Caco-2 (cell line): ENCODE measurements around the gene IL1RAPL2. TPM values are rescaled to one million over a fixed set of nuclear protein-coding genes. Genes with fewer than 3 reads are reported as not detected.
"Not testable (repeated sequence)": the region's sequence is repeated elsewhere in the genome, so short reads cannot be mapped to it uniquely, and the experiment has no call there.

Source experiments
- BruUV-seq: library from RNA; stranded (reverse); fragments of 400-500 nt; replicated peaks from 2 replicates; lab custom pipeline; 2021; lab: Mats Ljungman, UMichigan
- CTCF ChIA-PET: fragments of 300-600 bp; sonication (Branson Sonifier 250); formaldehyde crosslinking; loops from one replicate; lab custom pipeline; 2022; ENCODE audit warnings: antibody characterized with exemption; lab: Charles Lee
- POLR2A ChIA-PET: fragments of 300-600 bp; sonication (Branson Sonifier 250); formaldehyde crosslinking; loops from one replicate; lab custom pipeline; 2022; ENCODE audit warnings: antibody characterized with exemption; lab: Charles Lee
- DNase-seq, 2 experiments: peaks; one replicate each; pipeline versions ENCODE4 v3.0.0 to v3.0.0-alpha.2; 2020 to 2022
- H3K27me3 ChIP-seq: replicated peaks from 2 replicates; pipeline ENCODE4 v1.6.0; 2011; ENCODE audit warnings: low read length; ENCODE audit not compliant: control insufficient read depth, insufficient read depth
- H3K36me3 ChIP-seq: 2 replicates; pipeline ENCODE4 v1.5.1; 2011; ENCODE audit warnings: low read length; ENCODE audit not compliant: control insufficient read depth, insufficient read depth
- H3K4me1 ChIP-seq: fragments of 250-450 bp; sonication (Bioruptor Pico); 2 replicates; pipeline ENCODE4 v1.5.1; 2020; ENCODE audit warnings: mild to moderate bottlenecking
- H3K4me3 ChIP-seq: 2 replicates; pipeline ENCODE4 v1.5.1; 2011; ENCODE audit warnings: low read depth, mild to moderate bottlenecking, control low read depth, low read length
- H3K9me3 ChIP-seq: fragments of 250-450 bp; sonication (Bioruptor Pico); 2 replicates; pipeline ENCODE4 v1.5.1; 2020; ENCODE audit warnings: mild to moderate bottlenecking, moderate library complexity
- H3K27ac Mint-ChIP-seq: one replicate; pipeline ENCODE4 v1.8.0; 2022; ENCODE audit warnings: mixed read lengths; ENCODE audit not compliant: unreplicated experiment
- H3K27me3 Mint-ChIP-seq: one replicate; pipeline ENCODE4 v1.8.0; 2022; ENCODE audit warnings: mixed read lengths; ENCODE audit not compliant: insufficient read depth, unreplicated experiment
- H3K36me3 Mint-ChIP-seq: one replicate; pipeline ENCODE4 v1.8.0; 2022; ENCODE audit warnings: mild to moderate bottlenecking, mixed read lengths; ENCODE audit not compliant: insufficient read depth, unreplicated experiment
- H3K4me1 Mint-ChIP-seq: one replicate; pipeline ENCODE4 v1.8.0; 2022; ENCODE audit warnings: low read depth, mixed read lengths; ENCODE audit not compliant: unreplicated experiment
- H3K4me3 Mint-ChIP-seq: one replicate; pipeline ENCODE4 v1.8.0; 2022; ENCODE audit warnings: mild to moderate bottlenecking, moderate library complexity, mixed read lengths; ENCODE audit not compliant: unreplicated experiment
- H3K9me3 Mint-ChIP-seq: one replicate; pipeline ENCODE4 v1.8.0; 2022; ENCODE audit warnings: mixed read lengths; ENCODE audit not compliant: unreplicated experiment
- CTCF ChIP-seq, 2 experiments: fragments of 200-600 bp in 1 of 2; IDR thresholded peaks; 1 replicate in 1 of 2; 2 replicates in 1 of 2; pipeline versions ENCODE4 v1.5.1 to v1.8.0; 2011 to 2022; ENCODE audit warnings: antibody characterized with exemption in 1 of 2, control low read depth in 1 of 2, inconsistent platforms in 1 of 2, low read depth in 1 of 2, low read length in 1 of 2, mild to moderate bottlenecking in 1 of 2, moderate library complexity in 1 of 2; ENCODE audit not compliant: insufficient read depth in 1 of 2, severe bottlenecking in 1 of 2, unreplicated experiment in 1 of 2
- intact Hi-C: fragments of 100-400 bp; cut with micrococcal nuclease; formaldehyde crosslinking; loops from one replicate; pipeline ENCODE4 v1.10.0; 2022; ENCODE audit not compliant: unreplicated experiment
- total RNA-seq: library from RNA; stranded (reverse); gene quantifications from 2 replicates; pipeline ENCODE4 v1.2.3, GENCODE V29; 2022

IL1RAPL2 gene
- total RNA-seq, 1 experiment from 2014 or later: not detected

DNA sequence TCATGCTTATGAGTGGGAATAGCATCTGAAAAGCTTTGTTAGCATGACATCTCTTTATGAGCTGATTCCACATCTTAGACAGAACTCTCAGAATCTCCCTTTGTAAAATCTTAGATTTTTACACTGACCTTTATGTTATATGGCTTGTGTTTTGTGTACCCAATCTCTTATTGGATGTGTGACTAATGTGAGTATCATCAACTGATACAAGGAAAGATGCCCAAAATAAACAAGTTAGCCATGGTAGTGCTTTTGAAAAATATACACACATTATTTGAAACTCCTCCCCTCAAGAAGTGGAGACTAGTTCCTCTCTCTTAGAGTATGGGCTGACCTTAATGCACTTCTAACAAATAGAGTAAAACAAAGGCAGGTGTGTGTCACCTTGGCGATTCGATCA, 1096.2 kb downstream of the IL1RAPL2 start:
- Mint-ChIP-seq H3K27ac (no peak overlapping the region), H3K4me1 (no peaks in the 10 kb centered on the region), H3K4me3 (no peak overlapping the region), H3K36me3 (no peaks in the 10 kb centered on the region), H3K27me3 (no peaks in the 10 kb centered on the region), H3K9me3 (no peaks in the 10 kb centered on the region)
- no TSS peak for BruUV-seq
- no peak for TF ChIP-seq CTCF (IDR thresholded peaks at IDR 0.05; ENCODE audit: insufficient read depth in 1 of 2, low read depth in 1 of 2, low read length in 1 of 2, severe bottlenecking in 1 of 2, unreplicated experiment in 1 of 2)
- Histone ChIP-seq H3K9me3 (no peaks in the 10 kb centered on the region), H3K4me1 (no peaks in the 10 kb centered on the region), H3K27me3 (no peaks in the 10 kb centered on the region), H3K36me3 (no peaks in the 10 kb centered on the region), H3K4me3 (no peak overlapping the region)
- intact Hi-C loops: no loop called here
- ChIA-PET POLR2A (no interaction called here), CTCF (no interaction called here)
- DNase-seq: no peak

- TF ChIP-seq CTCF (IDR thresholded peaks at IDR 0.05; ENCODE audit: insufficient read depth in 1 of 2, low read depth in 1 of 2, low read length in 1 of 2, severe bottlenecking in 1 of 2, unreplicated experiment in 1 of 2): no peak
- ChIA-PET CTCF (no interaction called here), POLR2A (no interaction called here)
- intact Hi-C loops: no loop called here
- Mint-ChIP-seq H3K4me1 (no peaks in the 10 kb centered on the region), H3K9me3 (no peaks in the 10 kb centered on the region), H3K4me3 (no peak overlapping the region), H3K27me3 (no peaks in the 10 kb centered on the region), H3K27ac (no peak overlapping the region), H3K36me3 (no peaks in the 10 kb centered on the region)
- H3K4me3 ChIP-seq: no peak overlapping the region
- no TSS peak for BruUV-seq
- H3K9me3 ChIP-seq: no peaks in the 10 kb centered on the region
- H3K27me3 ChIP-seq: no peaks in the 10 kb centered on the region
- no peaks in the 10 kb centered on the region for H3K36me3 ChIP-seq
- H3K4me1 ChIP-seq: no peaks in the 10 kb centered on the region
- DNase-seq: no peak
These were observed 1098.2 kb downstream of the IL1RAPL2 start for GRCh38 chrX:105664243-105664642.

- CTCF ChIA-PET, intact Hi-C loops, H3K27me3 ChIP-seq, H3K4me1 ChIP-seq, H3K4me3 Mint-ChIP-seq, POLR2A ChIA-PET, H3K9me3 ChIP-seq, H3K9me3 Mint-ChIP-seq, H3K4me1 Mint-ChIP-seq, H3K27me3 Mint-ChIP-seq, H3K36me3 Mint-ChIP-seq, H3K4me3 ChIP-seq, H3K36me3 ChIP-seq, BruUV-seq, H3K27ac Mint-ChIP-seq: not testable (repeated sequence)
- peak in 1 of 2 experiments; percentile 26 for DNase-seq
These were observed 1118.3 kb downstream of the IL1RAPL2 start for GRCh38 chrX:105684288-105684687.

GRCh38 chrX:105694839-105695238, 1128.8 kb downstream of the IL1RAPL2 start:
- Histone ChIP-seq H3K36me3 (no peaks in the 10 kb centered on the region), H3K4me3 (no peak overlapping the region), H3K4me1 (no peaks in the 10 kb centered on the region), H3K27me3 (no peaks in the 10 kb centered on the region), H3K9me3 (no peaks in the 10 kb centered on the region)
- intact Hi-C loops: no loop called here
- no TSS peak for BruUV-seq
- Mint-ChIP-seq H3K4me1 (no peaks in the 10 kb centered on the region), H3K27ac (no peak overlapping the region), H3K27me3 (no peaks in the 10 kb centered on the region), H3K36me3 (no peaks in the 10 kb centered on the region), H3K9me3 (no peaks in the 10 kb centered on the region), H3K4me3 (no peak overlapping the region)
- ChIA-PET POLR2A (no interaction called here), CTCF (no interaction called here)
- DNase-seq: no peak
- no peak for TF ChIP-seq CTCF (IDR thresholded peaks at IDR 0.05; ENCODE audit: insufficient read depth in 1 of 2, low read depth in 1 of 2, low read length in 1 of 2, severe bottlenecking in 1 of 2, unreplicated experiment in 1 of 2)
